Tibial artery (tissue), 4 donors: ENCODE results near the gene TACC3.

Source experiments
- DNase-seq, 2 donors: peaks; one replicate each; pipeline ENCODE4 v3.0.0-alpha.2; 2019
- H3K27ac ChIP-seq, 2 donors: fragments of 200-600 bp; sonication (generic) in 1 of 2; 1 replicate in 1 of 2; 2 replicates in 1 of 2; pipeline ENCODE4 v1.5.1; 2018 to 2019; ENCODE audit warnings: mild to moderate bottlenecking in 1 of 2
- H3K27me3 ChIP-seq, 2 donors: fragments of 200-600 bp; sonication (generic) in 1 of 2; one replicate each; pipeline versions ENCODE4 v1.5.1 to v1.6.0; 2016 to 2019
- H3K36me3 ChIP-seq, 3 donors: fragments of 200-600 bp; sonication (generic) in 2 of 3; one replicate each; pipeline ENCODE4 v1.5.1; 2016 to 2019; ENCODE audit warnings: mild to moderate bottlenecking in 2 of 3
- H3K4me1 ChIP-seq, 4 donors: fragments of 200-600 bp; sonication (generic) in 2 of 4; 1 replicate in 3 of 4; 2 replicates in 1 of 4; pipeline ENCODE4 v1.5.1; 2016 to 2019
- H3K4me3 ChIP-seq, 2 donors: fragments of 200-600 bp; sonication (generic) in 1 of 2; 1 replicate in 1 of 2; 2 replicates in 1 of 2; pipeline ENCODE4 v1.5.1; 2018 to 2019; ENCODE audit warnings: mild to moderate bottlenecking in 2 of 2
- H3K9me3 ChIP-seq, 3 donors: fragments of 200-600 bp; sonication (generic) in 1 of 3; one replicate each; pipeline ENCODE4 v1.5.1; 2016 to 2019
- intact Hi-C: fragments of 100-400 bp; cut with DNase I; formaldehyde crosslinking; loops from one replicate; pipeline ENCODE4 v1.15.0; 2023; ENCODE audit warnings: low total_unique reads
- TF ChIP-seq, protein P1 (sequence below), 2 experiments: fragments of 200-600 bp in 1 of 2; fragments of 450-650 bp in 1 of 2; IDR thresholded peaks; one replicate each; pipeline ENCODE4 v1.5.1; 2017 to 2019; ENCODE audit warnings: antibody characterized with exemption in 2 of 2, mild to moderate bottlenecking in 1 of 2, moderate library complexity in 1 of 2

Gene TACC3

DNA sequence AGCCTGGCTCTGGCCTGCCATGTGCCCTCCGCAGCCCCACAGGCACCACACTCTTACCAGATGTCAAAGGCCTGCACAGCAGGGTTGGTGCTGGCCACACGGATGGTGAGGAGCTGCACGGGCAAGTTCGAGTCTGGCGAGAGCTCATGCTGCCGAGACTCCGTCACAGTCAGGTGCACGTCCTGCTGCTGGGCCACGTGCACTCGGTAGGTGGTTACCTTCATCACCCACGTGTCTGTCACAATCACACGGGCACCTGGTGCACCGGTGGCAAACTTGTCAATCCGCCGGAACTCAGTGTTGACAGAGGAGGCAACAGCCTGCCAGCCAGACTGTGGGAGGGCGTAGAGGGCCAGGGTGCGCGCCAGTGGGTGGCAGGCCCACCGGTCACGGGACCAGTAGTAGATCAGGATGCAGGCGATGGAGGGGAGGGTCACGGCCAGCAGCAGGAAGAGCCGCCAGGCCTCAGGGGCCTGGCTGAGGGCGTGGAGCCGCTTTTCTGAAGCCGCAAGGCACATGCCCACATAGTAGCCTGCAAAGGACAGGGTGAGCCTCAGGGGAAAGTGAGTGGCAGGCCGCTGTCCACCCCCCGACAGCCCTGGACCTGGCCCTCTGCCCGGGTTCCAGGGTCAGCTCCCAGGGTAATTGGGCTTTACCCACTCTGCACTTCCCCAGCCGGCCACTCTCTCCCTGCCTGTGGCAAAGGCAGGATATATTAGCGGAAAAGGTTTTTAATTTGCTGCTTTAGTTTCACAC is 3.0 kb upstream of the TACC3 start:
- peak in 1 of 2 donors; percentile 16 for DNase-seq
- H3K9me3 ChIP-seq = no peaks in the 10 kb centered on the region
- H3K36me3 ChIP-seq = peaks cover 0 to 23% (median 18%) of the 10 kb centered on the region in 3 donors
- H3K27ac ChIP-seq = no peak overlapping the region
- no peaks in the 10 kb centered on the region for H3K27me3 ChIP-seq
- TF ChIP-seq, protein P1, sequence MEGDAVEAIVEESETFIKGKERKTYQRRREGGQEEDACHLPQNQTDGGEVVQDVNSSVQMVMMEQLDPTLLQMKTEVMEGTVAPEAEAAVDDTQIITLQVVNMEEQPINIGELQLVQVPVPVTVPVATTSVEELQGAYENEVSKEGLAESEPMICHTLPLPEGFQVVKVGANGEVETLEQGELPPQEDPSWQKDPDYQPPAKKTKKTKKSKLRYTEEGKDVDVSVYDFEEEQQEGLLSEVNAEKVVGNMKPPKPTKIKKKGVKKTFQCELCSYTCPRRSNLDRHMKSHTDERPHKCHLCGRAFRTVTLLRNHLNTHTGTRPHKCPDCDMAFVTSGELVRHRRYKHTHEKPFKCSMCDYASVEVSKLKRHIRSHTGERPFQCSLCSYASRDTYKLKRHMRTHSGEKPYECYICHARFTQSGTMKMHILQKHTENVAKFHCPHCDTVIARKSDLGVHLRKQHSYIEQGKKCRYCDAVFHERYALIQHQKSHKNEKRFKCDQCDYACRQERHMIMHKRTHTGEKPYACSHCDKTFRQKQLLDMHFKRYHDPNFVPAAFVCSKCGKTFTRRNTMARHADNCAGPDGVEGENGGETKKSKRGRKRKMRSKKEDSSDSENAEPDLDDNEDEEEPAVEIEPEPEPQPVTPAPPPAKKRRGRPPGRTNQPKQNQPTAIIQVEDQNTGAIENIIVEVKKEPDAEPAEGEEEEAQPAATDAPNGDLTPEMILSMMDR (IDR thresholded peaks at IDR 0.05) = no peak
- intact Hi-C loops = no loop called here
- no peak overlapping the region for H3K4me3 ChIP-seq
- peaks cover 0 to 57% (median 40%) of the 10 kb centered on the region in 4 donors for H3K4me1 ChIP-seq

DNA sequence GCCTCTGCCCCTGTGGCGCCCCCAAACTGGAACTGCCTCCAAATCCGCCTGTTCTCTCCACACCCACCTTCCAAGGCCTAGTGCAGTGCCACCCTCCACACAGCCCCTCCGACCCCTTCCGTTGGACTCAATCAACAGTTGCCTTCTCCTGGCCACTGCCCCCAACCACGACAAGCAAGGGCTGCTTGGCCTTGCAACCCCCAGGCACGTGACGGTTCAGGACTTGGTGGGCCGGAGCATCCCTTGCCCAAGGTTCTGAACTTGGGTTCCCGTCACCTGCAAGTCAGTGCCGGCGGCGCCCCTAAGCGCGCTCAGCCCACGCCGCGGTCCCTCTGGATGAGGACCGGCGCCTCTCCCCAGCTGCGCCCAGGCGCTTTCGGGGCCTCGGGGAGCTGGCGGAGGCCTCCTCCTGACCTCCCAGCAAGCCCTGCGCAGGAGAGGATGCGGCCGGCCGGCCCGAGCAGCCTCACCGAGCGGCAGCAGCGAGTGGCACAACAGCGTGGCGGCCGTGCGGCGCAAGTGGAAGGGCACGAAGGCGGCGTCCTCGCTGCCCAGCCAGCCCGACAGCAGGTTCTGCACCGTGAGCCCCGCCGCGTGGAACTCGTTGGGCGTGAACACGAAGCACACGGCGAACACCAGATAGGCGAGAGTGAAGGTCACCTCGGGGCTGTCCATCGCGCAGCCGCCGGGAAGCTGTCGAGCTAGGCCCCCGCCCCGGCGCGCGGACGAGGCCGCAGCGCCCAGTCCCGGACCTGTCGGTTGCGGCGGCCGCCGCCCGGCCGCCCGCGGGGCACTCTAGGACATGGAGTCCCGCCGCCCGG is 948 bp upstream of the TACC3 start:
- intact Hi-C loops = no loop called here
- peak overlapping the region; percentile 66 to 74 for H3K4me3 ChIP-seq
- no peaks in the 10 kb centered on the region for H3K9me3 ChIP-seq
- TF ChIP-seq, protein P1 (IDR thresholded peaks at IDR 0.05) = no peak
- H3K4me1 ChIP-seq = peaks cover 0 to 45% (median 27%) of the 10 kb centered on the region in 4 donors
- DNase-seq = peak in 1 of 2 donors; percentile 33
- H3K27ac ChIP-seq = peak overlapping the region; percentile 85 to 89
- peaks cover 0 to 23% (median 18%) of the 10 kb centered on the region in 3 donors for H3K36me3 ChIP-seq
- H3K27me3 ChIP-seq = no peaks in the 10 kb centered on the region

GRCh38 chr4:1721666-1722550 is 587 bp downstream of the TACC3 start:
- Histone ChIP-seq H3K27ac (no peak overlapping the region), H3K9me3 (no peaks in the 10 kb centered on the region), H3K36me3 (peaks cover 0 to 18% (median 18%) of the 10 kb centered on the region in 3 donors), H3K4me1 (peaks cover 0 to 44% (median 27%) of the 10 kb centered on the region in 4 donors), H3K27me3 (no peaks in the 10 kb centered on the region), H3K4me3 (peak overlapping the region; percentile 66 to 74)
- TF ChIP-seq, protein P1 (IDR thresholded peaks at IDR 0.05) = no peak
- peak in 1 of 2 donors; percentile 22 for DNase-seq
- intact Hi-C loops = no loop called here

DNA sequence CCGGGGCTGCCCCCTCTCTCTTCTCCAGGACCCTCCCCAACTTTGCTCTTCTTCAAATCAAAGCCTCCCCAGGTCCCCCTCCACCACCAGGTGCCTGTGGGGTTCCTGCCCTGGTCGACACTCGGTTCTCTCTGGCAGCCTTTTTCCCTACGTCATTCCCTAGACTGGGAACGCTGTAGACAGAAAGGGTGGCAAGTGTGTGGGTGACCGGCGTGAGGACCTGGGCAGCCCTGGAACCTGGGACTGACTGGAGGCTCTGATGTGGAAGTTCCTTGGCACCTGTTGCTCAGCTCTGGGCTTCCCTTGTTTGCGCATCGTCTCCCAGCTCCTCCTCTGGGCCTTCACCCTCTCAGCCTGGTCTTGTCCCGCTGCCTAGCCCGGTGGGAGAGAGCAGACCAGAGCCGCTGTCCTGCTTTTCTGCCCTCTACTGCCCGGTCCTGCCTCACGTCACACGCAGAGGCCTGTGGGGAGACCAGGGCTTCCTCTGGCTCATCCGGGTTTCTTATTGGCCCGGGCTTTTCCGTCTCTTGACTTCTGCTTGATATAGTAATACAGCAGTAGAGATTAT is 1.3 kb downstream of the TACC3 start:
- intact Hi-C loops = no loop called here
- TF ChIP-seq, protein P1 (IDR thresholded peaks at IDR 0.05) = no peak
- Histone ChIP-seq H3K36me3 (peaks cover 0 to 15% (median 10%) of the 10 kb centered on the region in 3 donors), H3K27ac (no peak overlapping the region), H3K9me3 (no peaks in the 10 kb centered on the region), H3K27me3 (no peaks in the 10 kb centered on the region), H3K4me3 (no peak overlapping the region), H3K4me1 (peaks cover 0 to 37% (median 27%) of the 10 kb centered on the region in 4 donors)
- DNase-seq = peak in 1 of 2 donors; percentile 20
